HepG2 (cell line): Measurements from ENCODE around the gene PRMT7. TPM values are rescaled to one million over a fixed set of nuclear protein-coding genes. Genes with fewer than 3 reads are reported as not detected.

Experiments used
- ARID2 ChIP-seq: sonication (generic); formaldehyde crosslinking; IDR thresholded peaks from 2 replicates; pipeline ENCODE4 v1.8.1; 2022; ENCODE audit warnings: mild to moderate bottlenecking, missing genetic modification reagents, borderline replicate concordance
- EP300 ChIP-seq, 3 experiments: sonication (generic) in 1 of 3; formaldehyde crosslinking in 1 of 3; IDR thresholded peaks; 2 replicates each; pipeline versions ENCODE4 v1.5.1 to v1.6.1; 2011 to 2020; ENCODE audit warnings: low read depth in 2 of 3, low read length in 2 of 3, borderline replicate concordance in 1 of 3, improper control_type of control experiment in 1 of 3, mild to moderate bottlenecking in 1 of 3, missing genetic modification reagents in 1 of 3, moderate library complexity in 1 of 3
- FIP1L1 ChIP-seq: fragments of 200-400 bp; formaldehyde crosslinking; IDR thresholded peaks from 2 replicates; pipeline ENCODE4 v1.6.1; 2018; ENCODE audit warnings: low read depth, mild to moderate bottlenecking, low read length, moderate library complexity, borderline replicate concordance; ENCODE audit not compliant: insufficient read depth
- FLYWCH1 ChIP-seq: sonication (generic); formaldehyde crosslinking; IDR thresholded peaks from 2 replicates; pipeline ENCODE4 v1.8.1; 2023; ENCODE audit warnings: mild to moderate bottlenecking, missing genetic modification reagents
- HDAC1 ChIP-seq: sonication (generic); formaldehyde crosslinking; IDR thresholded peaks from 2 replicates; pipeline ENCODE4 v1.5.1; 2020; ENCODE audit warnings: mild to moderate bottlenecking, missing genetic modification reagents
- MEIS1 ChIP-seq: sonication (generic); formaldehyde crosslinking; IDR thresholded peaks from 2 replicates; pipeline ENCODE4 v1.9.0; 2021; ENCODE audit warnings: mild to moderate bottlenecking, missing genetic modification reagents, moderate library complexity, borderline replicate concordance
- MZF1 ChIP-seq: sonication (generic); formaldehyde crosslinking; IDR thresholded peaks from 2 replicates; pipeline ENCODE4 v1.8.1; 2023; ENCODE audit warnings: mild to moderate bottlenecking, missing genetic modification reagents, borderline replicate concordance
- NCOR1 ChIP-seq: fragments of 200-600 bp; sonication (generic); IDR thresholded peaks from 2 replicates; pipeline ENCODE4 v1.7.0; 2017; ENCODE audit warnings: antibody characterized with exemption, low read length, borderline replicate concordance
- PHF20 ChIP-seq: sonication (generic); formaldehyde crosslinking; IDR thresholded peaks from 2 replicates; pipeline ENCODE4 v1.5.0; 2020; ENCODE audit warnings: mild to moderate bottlenecking, missing genetic modification reagents
- PITX1 ChIP-seq: sonication (generic); formaldehyde crosslinking; IDR thresholded peaks from 2 replicates; pipeline ENCODE4 v1.5.1; 2020; ENCODE audit warnings: mild to moderate bottlenecking, missing genetic modification reagents
- SNRNP70 ChIP-seq: fragments of 200-400 bp; formaldehyde crosslinking; IDR thresholded peaks from 2 replicates; pipeline ENCODE4 v1.6.1; 2017; ENCODE audit warnings: mild to moderate bottlenecking, low read depth, low read length, moderate library complexity
- ZFP36L1 ChIP-seq: sonication (generic); formaldehyde crosslinking; IDR thresholded peaks from 2 replicates; pipeline ENCODE4 v1.8.0; 2022; ENCODE audit warnings: mild to moderate bottlenecking, missing genetic modification reagents, moderate library complexity
- ZNF235 ChIP-seq: sonication (generic); formaldehyde crosslinking; IDR thresholded peaks from 2 replicates; pipeline ENCODE4 v1.8.1; 2023; ENCODE audit warnings: mild to moderate bottlenecking, missing genetic modification reagents, borderline replicate concordance
- ZNF274 ChIP-seq: sonication (generic); formaldehyde crosslinking; IDR thresholded peaks from 2 replicates; pipeline ENCODE4 v1.5.1; 2020; ENCODE audit warnings: mild to moderate bottlenecking, missing genetic modification reagents
- ZNF367 ChIP-seq: sonication (generic); formaldehyde crosslinking; IDR thresholded peaks from 2 replicates; pipeline ENCODE4 v1.4.0; 2020; ENCODE audit warnings: missing genetic modification reagents, borderline replicate concordance
- ZNF382 ChIP-seq: sonication (generic); formaldehyde crosslinking; IDR thresholded peaks from 2 replicates; pipeline ENCODE4 v1.5.0; 2020; ENCODE audit warnings: missing genetic modification reagents, mild to moderate bottlenecking, borderline replicate concordance
- ZNF431 ChIP-seq: sonication (generic); formaldehyde crosslinking; IDR thresholded peaks from 2 replicates; pipeline ENCODE4 v1.9.0; 2022; ENCODE audit warnings: missing genetic modification reagents, low read depth, mild to moderate bottlenecking, borderline replicate concordance
- ZNF432 ChIP-seq: sonication (generic); formaldehyde crosslinking; IDR thresholded peaks from 2 replicates; pipeline ENCODE4 v1.5.0; 2020; ENCODE audit warnings: missing genetic modification reagents, mild to moderate bottlenecking, borderline replicate concordance
- ZNF501 ChIP-seq: sonication (generic); formaldehyde crosslinking; IDR thresholded peaks from 2 replicates; pipeline ENCODE4 v1.5.1; 2020; ENCODE audit warnings: mild to moderate bottlenecking, moderate library complexity, missing genetic modification reagents
- ZNF569 ChIP-seq: sonication (generic); formaldehyde crosslinking; IDR thresholded peaks from 2 replicates; pipeline ENCODE4 v1.5.0; 2020; ENCODE audit warnings: mild to moderate bottlenecking, missing genetic modification reagents, moderate library complexity, borderline replicate concordance
- ZNF749 ChIP-seq: sonication (generic); formaldehyde crosslinking; IDR thresholded peaks from 2 replicates; pipeline ENCODE4 v1.8.0; 2022; ENCODE audit warnings: mild to moderate bottlenecking, missing genetic modification reagents, moderate library complexity, borderline replicate concordance
- ZNF816 ChIP-seq: sonication (generic); formaldehyde crosslinking; IDR thresholded peaks from 2 replicates; pipeline ENCODE4 v1.8.0; 2022; ENCODE audit warnings: missing genetic modification reagents, mild to moderate bottlenecking, borderline replicate concordance
- polyA plus RNA-seq, 8 experiments: library from polyadenylated mRNA; depleted of rRNA in 3 of 8; stranded (reverse) in 7 of 8; unstranded in 1 of 8; fragments of >200 nt; fragmentation: Illumina TruSeq in 4 of 8; extraction: Trizol in 4 of 8; gene quantifications; 2 replicates each; pipeline versions ENCODE4 v1.2.1 to v1.2.3, GENCODE V29; 2011 to 2016; ENCODE audit warnings: low read depth in 4 of 8, missing spikeins in 1 of 8, mixed read lengths in 1 of 8; ENCODE audit not compliant: insufficient read depth in 1 of 8
- total RNA-seq, 5 experiments: library from RNA; depleted of rRNA; stranded (reverse); fragments of >200 nt; fragmentation: Illumina TruSeq; extraction: Trizol; gene quantifications; 2 replicates each; pipeline ENCODE4 v1.2.3, GENCODE V29; 2016; ENCODE audit warnings: low read depth in 1 of 5
- TF ChIP-seq, protein P1 (sequence below): sonication (generic); formaldehyde crosslinking; IDR thresholded peaks from 2 replicates; pipeline ENCODE4 v1.4.0; 2020; ENCODE audit warnings: mild to moderate bottlenecking, missing genetic modification reagents
- TF ChIP-seq, protein P2 (sequence below): sonication (generic); formaldehyde crosslinking; conservative IDR thresholded peaks from 2 replicates; pipeline ENCODE4 v1.8.0; 2022; ENCODE audit warnings: low read depth, missing genetic modification reagents

The PRMT7 gene
- total and polyA plus RNA-seq, 2 of the 13 experiments (the other 11 are each of a cell fraction or from before 2014, with no cell fraction given) = 47.5 to 55.0 TPM

DNA sequence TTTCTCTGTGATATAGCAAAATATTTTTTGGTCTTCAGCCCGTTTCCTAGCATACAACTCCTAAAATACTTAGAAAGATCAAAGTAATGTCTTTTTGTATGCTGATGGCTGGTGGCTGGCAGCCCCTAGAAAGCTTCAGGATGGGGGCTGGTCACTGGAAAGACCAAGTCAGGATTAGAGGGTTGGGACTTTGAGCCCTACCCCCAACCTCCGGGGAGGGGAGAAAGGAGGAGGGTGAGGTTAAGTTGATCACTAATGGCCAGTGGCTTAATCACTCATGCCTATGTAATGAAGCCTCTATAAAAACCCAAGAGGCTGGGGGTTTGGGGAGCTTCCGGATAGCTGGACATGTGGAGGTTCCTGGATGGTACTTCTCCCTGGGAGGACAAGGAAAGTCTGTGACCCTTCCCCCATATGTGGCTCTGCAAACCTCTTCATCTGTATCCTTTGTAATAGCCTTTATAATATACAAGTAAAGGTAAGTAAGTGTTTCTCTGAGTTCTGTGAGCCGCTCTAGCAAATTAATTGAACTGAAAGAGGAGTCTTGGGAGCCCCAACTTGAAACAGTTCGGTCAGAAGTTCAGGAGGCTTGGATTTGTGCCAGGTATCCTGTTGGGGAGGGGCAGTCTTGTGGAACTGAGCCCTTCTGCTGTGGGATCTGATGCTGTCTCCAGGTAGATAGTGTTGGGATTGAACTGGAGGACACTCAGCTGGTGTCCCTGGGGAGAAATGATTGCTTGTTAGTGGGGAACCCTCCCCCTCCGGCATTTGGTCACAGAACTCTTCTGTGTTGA is 43.0 kb upstream of the PRMT7 start (continued):
- TF ChIP-seq, protein P1, sequence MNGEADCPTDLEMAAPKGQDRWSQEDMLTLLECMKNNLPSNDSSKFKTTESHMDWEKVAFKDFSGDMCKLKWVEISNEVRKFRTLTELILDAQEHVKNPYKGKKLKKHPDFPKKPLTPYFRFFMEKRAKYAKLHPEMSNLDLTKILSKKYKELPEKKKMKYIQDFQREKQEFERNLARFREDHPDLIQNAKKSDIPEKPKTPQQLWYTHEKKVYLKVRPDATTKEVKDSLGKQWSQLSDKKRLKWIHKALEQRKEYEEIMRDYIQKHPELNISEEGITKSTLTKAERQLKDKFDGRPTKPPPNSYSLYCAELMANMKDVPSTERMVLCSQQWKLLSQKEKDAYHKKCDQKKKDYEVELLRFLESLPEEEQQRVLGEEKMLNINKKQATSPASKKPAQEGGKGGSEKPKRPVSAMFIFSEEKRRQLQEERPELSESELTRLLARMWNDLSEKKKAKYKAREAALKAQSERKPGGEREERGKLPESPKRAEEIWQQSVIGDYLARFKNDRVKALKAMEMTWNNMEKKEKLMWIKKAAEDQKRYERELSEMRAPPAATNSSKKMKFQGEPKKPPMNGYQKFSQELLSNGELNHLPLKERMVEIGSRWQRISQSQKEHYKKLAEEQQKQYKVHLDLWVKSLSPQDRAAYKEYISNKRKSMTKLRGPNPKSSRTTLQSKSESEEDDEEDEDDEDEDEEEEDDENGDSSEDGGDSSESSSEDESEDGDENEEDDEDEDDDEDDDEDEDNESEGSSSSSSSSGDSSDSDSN (CRISPR knock-in tag) = 0 out of 2 replicates have a peak, but pooled peaks have one; percentile 18
- TF ChIP-seq MZF1 (CRISPR knock-in tag) = no peak
- no peak for TF ChIP-seq ZNF274
- TF ChIP-seq SNRNP70 = no peak
- no peak for TF ChIP-seq MEIS1 (CRISPR knock-in tag)
- TF ChIP-seq PHF20 = no peak
- TF ChIP-seq ZNF816 (CRISPR knock-in tag) = no peak
- TF ChIP-seq PITX1 = peak; percentile 81
- TF ChIP-seq ARID2 (CRISPR knock-in tag) = no peak
- TF ChIP-seq ZNF367 (CRISPR knock-in tag) = no peak
- TF ChIP-seq EP300 (IDR thresholded peaks at IDR 0.05; ENCODE audit: low read depth in 2 of 2, low read length in 2 of 2) = peak in 1 of 2 experiments; percentile 20; a peak in 1 of 4 replicates
- TF ChIP-seq EP300 (CRISPR knock-in tag; IDR thresholded peaks at IDR 0.05; ENCODE audit: borderline replicate concordance) = no peak
- no peak for TF ChIP-seq HDAC1
- no peak for TF ChIP-seq FLYWCH1
- no peak for TF ChIP-seq ZNF382 (CRISPR knock-in tag)
- no peak for TF ChIP-seq ZNF749 (CRISPR knock-in tag)
- no peak for TF ChIP-seq ZNF432 (CRISPR knock-in tag)
- no peak for TF ChIP-seq ZNF569
- 0 out of 2 replicates have a peak, but pooled peaks have one; percentile 34 for TF ChIP-seq ZNF235 (CRISPR knock-in tag)
- TF ChIP-seq ZNF501 = no peak
- no peak for TF ChIP-seq FIP1L1
- TF ChIP-seq ZFP36L1 = no peak
- 0 out of 2 replicates have a peak, but pooled peaks have one; percentile 35 for TF ChIP-seq NCOR1
- no peak for TF ChIP-seq ZNF431
- TF ChIP-seq, protein P2, sequence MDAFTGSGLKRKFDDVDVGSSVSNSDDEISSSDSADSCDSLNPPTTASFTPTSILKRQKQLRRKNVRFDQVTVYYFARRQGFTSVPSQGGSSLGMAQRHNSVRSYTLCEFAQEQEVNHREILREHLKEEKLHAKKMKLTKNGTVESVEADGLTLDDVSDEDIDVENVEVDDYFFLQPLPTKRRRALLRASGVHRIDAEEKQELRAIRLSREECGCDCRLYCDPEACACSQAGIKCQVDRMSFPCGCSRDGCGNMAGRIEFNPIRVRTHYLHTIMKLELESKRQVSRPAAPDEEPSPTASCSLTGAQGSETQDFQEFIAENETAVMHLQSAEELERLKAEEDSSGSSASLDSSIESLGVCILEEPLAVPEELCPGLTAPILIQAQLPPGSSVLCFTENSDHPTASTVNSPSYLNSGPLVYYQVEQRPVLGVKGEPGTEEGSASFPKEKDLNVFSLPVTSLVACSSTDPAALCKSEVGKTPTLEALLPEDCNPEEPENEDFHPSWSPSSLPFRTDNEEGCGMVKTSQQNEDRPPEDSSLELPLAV (CRISPR knock-in tag) = no peak
